Right cardiac atrium (tissue), 5 donors: ENCODE data around the gene GLIS2. TPM values are rescaled to one million over a fixed set of nuclear protein-coding genes. Genes with fewer than 3 reads are reported as not detected.
A peak's percentile ranks its signal among the peaks of the same experiment; 100 is the strongest.
"Not testable (repeated sequence)": the region's sequence is repeated elsewhere in the genome, so short reads cannot be mapped to it uniquely, and the experiment has no call there.

ENCODE experiments used
- ATAC-seq, 2 donors: fragments of 200-7000 bp; cut with Tn5 transposase; one replicate each; pipeline versions ENCODE4 v1.8.0 to v1.9.1; 2020; ENCODE audit warnings: moderate library complexity in 2 of 2, mild to moderate bottlenecking in 1 of 2
- DNase-seq, 3 donors: peaks; one replicate each; pipeline ENCODE4 v3.0.0-alpha.2; 2020
- H3K27ac ChIP-seq: one replicate; pipeline ENCODE4 v1.5.1; 2013; ENCODE audit warnings: mild to moderate bottlenecking, low read length, control low read depth, moderate library complexity
- H3K27me3 ChIP-seq: one replicate; pipeline ENCODE4 v1.6.1; 2013; ENCODE audit not compliant: control insufficient read depth, insufficient read depth
- H3K4me1 ChIP-seq: one replicate; pipeline ENCODE4 v1.6.1; 2013; ENCODE audit warnings: low read length; ENCODE audit not compliant: control insufficient read depth, insufficient read depth
- H3K4me3 ChIP-seq: one replicate; pipeline ENCODE4 v1.5.1; 2013; ENCODE audit warnings: low read length, control low read depth
- H3K9me3 ChIP-seq: one replicate; pipeline ENCODE4 v1.6.1; 2013; ENCODE audit warnings: low read length; ENCODE audit not compliant: control insufficient read depth
- WGBS: extraction: QIAGEN DNeasy Blood & Tissue Kit; methylation state at CpG from one replicate; pipeline ENCODE4 v1.1.7; 2013; 5-methylcytosine and 5-hydroxymethylcytosine counted together
- intact Hi-C, 4 donors: fragments of 100-400 bp; cut with DNase I; formaldehyde crosslinking; loops; one replicate each; pipeline versions ENCODE4 v1.11.0 to v1.14.0; 2022 to 2023
- polyA plus RNA-seq: library from polyadenylated mRNA; stranded (reverse); fragments of 200-250 nt; gene quantifications from one replicate; pipeline ENCODE4 v1.2.3, GENCODE V29; 2013
- total RNA-seq, 4 donors: library from RNA; stranded (reverse); fragmentation: NEBNext Ultra II Directional; extraction: Animal tissue kit (Norgen Biotek cat#: 25700); gene quantifications; one replicate each; pipeline ENCODE4 v1.2.1, GENCODE V29; 2021
- donor health status: healthy with polysubstance abuse.
- donor health status: DM: no; HTN: yes; CAD: no.
- donor health status: DM: no; HTN: no; CAD: no.
- donor health status: DM: no; HTN: yes; CAD: no; lungs with severe emphysema.
- donor health status: DM: yes; HTN: yes; CAD: no.

The GLIS2 gene
- total and polyA plus RNA-seq, 5 donors: 15.2 to 34.6 (median 31.6) TPM

GRCh38 chr16:4337540-4338088 is 21.7 kb downstream of the GLIS2 start:
- no peaks in the 10 kb centered on the region for H3K9me3 ChIP-seq
- H3K27ac ChIP-seq: no peak overlapping the region
- no peak overlapping the region for H3K4me3 ChIP-seq
- intact Hi-C loops: loop anchor here in 1 of 4 donors (10.0 kb wide), 1 partner anchor 53 kb away; no protein-coding TSS in a partner anchor
- H3K4me1 ChIP-seq: no peaks in the 10 kb centered on the region
- ATAC-seq: peak in 1 of 2 donors; percentile 1
- DNase-seq: peak in 2 of 3 donors; percentile 42 to 52
- no peaks in the 10 kb centered on the region for H3K27me3 ChIP-seq
- WGBS: 77% methylated on average over 12 of the region's 12 CpGs

GRCh38 chr16:4338125-4338582 is 22.3 kb downstream of the GLIS2 start:
- Histone ChIP-seq H3K4me1 (no peaks in the 10 kb centered on the region), H3K9me3 (no peaks in the 10 kb centered on the region), H3K27ac (no peak overlapping the region), H3K4me3 (no peak overlapping the region), H3K27me3 (no peaks in the 10 kb centered on the region)
- peak in 2 of 3 donors; percentile 50 to 58 for DNase-seq
- intact Hi-C loops: loop anchor here in 1 of 4 donors (10.0 kb wide), 1 partner anchor 53 kb away; no protein-coding TSS in a partner anchor
- peak in 1 of 2 donors; percentile 2 for ATAC-seq
- WGBS: 82% methylated on average over 12 of the region's 12 CpGs

GRCh38 chr16:4338712-4339299 is 22.9 kb downstream of the GLIS2 start:
- ATAC-seq (peak in 1 of 2 donors; percentile 5), DNase-seq (peak in 2 of 3 donors; percentile 54 to 58)
- WGBS: 79% methylated on average over 10 of the region's 10 CpGs
- H3K4me1 ChIP-seq: no peaks in the 10 kb centered on the region
- H3K27me3 ChIP-seq: no peaks in the 10 kb centered on the region
- intact Hi-C loops: loop anchor here in 1 of 4 donors (10.0 kb wide), 1 partner anchor 54 kb away; no protein-coding TSS in a partner anchor
- no peak overlapping the region for H3K27ac ChIP-seq
- H3K9me3 ChIP-seq: no peaks in the 10 kb centered on the region
- no peak overlapping the region for H3K4me3 ChIP-seq

GRCh38 chr16:4339455-4339854 is 23.6 kb downstream of the GLIS2 start:
- H3K27ac ChIP-seq: no peak overlapping the region
- no peak for DNase-seq

GRCh38 chr16:4339909-4340308 is 24.0 kb downstream of the GLIS2 start:
- H3K4me3 ChIP-seq: no peak overlapping the region
- ATAC-seq: peak; percentile 47 to 53
- peak; percentile 74 to 88 (median 83) for DNase-seq
- H3K9me3 ChIP-seq: no peaks in the 10 kb centered on the region
- no peaks in the 10 kb centered on the region for H3K4me1 ChIP-seq
- intact Hi-C loops: loop anchor here in 1 of 4 donors (10.0 kb wide), 1 partner anchor 55 kb away; no protein-coding TSS in a partner anchor
- WGBS: 37% methylated on average over 14 of the region's 14 CpGs
- H3K27me3 ChIP-seq: no peaks in the 10 kb centered on the region
- no peak overlapping the region for H3K27ac ChIP-seq

More at GRCh38 chr16:4339455-4339854, 23.6 kb downstream of the GLIS2 start:
- intact Hi-C loops: loop anchor here in 1 of 4 donors (10.0 kb wide), 1 partner anchor 55 kb away; no protein-coding TSS in a partner anchor
- Histone ChIP-seq H3K9me3 (no peaks in the 10 kb centered on the region), H3K4me3 (no peak overlapping the region), H3K4me1 (no peaks in the 10 kb centered on the region), H3K27me3 (no peaks in the 10 kb centered on the region)
- ATAC-seq: no peak
- 73% methylated on average over 10 of the region's 10 CpGs for WGBS

GRCh38 chr16:4340443-4340842 is 24.6 kb downstream of the GLIS2 start:
- DNase-seq (peak in 1 of 3 donors; percentile 55), ATAC-seq (no peak)
- H3K27me3 ChIP-seq: no peaks in the 10 kb centered on the region
- whole genome bisulfite sequencing: 79% methylated on average over 6 of the region's 6 CpGs
- intact Hi-C loops: no loop called here
- no peak overlapping the region for H3K4me3 ChIP-seq
- no peaks in the 10 kb centered on the region for H3K9me3 ChIP-seq
- H3K27ac ChIP-seq: no peak overlapping the region
- H3K4me1 ChIP-seq: no peaks in the 10 kb centered on the region

GRCh38 chr16:4341250-4341649 is 25.4 kb downstream of the GLIS2 start:
- DNase-seq (no peak), ATAC-seq (no peak)
- no peaks in the 10 kb centered on the region for H3K27me3 ChIP-seq
- WGBS: 92% methylated on average over 13 of the region's 13 CpGs
- no peak overlapping the region for H3K27ac ChIP-seq
- no peaks in the 10 kb centered on the region for H3K9me3 ChIP-seq
- H3K4me1 ChIP-seq: no peaks in the 10 kb centered on the region
- intact Hi-C loops: no loop called here
- no peak overlapping the region for H3K4me3 ChIP-seq

GRCh38 chr16:4342866-4343744 is 27.2 kb downstream of the GLIS2 start:
- H3K27me3 ChIP-seq: no peaks in the 10 kb centered on the region
- peaks cover 4% of the 10 kb centered on the region for H3K4me1 ChIP-seq
- no peak for ATAC-seq
- no peaks in the 10 kb centered on the region for H3K9me3 ChIP-seq
- no peak overlapping the region for H3K27ac ChIP-seq
- H3K4me3 ChIP-seq: no peak overlapping the region
- DNase-seq: no peak
- WGBS: 88% methylated on average over 21 of the region's 21 CpGs
- intact Hi-C loops: no loop called here

GRCh38 chr16:4344300-4344982 is 28.6 kb downstream of the GLIS2 start:
- intact Hi-C loops, H3K4me3 ChIP-seq, H3K4me1 ChIP-seq, H3K27ac ChIP-seq, ATAC-seq, DNase-seq, H3K9me3 ChIP-seq, H3K27me3 ChIP-seq: not testable (repeated sequence)
- WGBS: 57% methylated on average over 10 of the region's 10 CpGs

- no peak for DNase-seq
- peaks cover 4% of the 10 kb centered on the region for H3K4me1 ChIP-seq
- no peak overlapping the region for H3K27ac ChIP-seq
- intact Hi-C loops: no loop called here
- ATAC-seq: no peak
- H3K9me3 ChIP-seq: no peaks in the 10 kb centered on the region
- WGBS: 74% methylated on average over 26 of the region's 26 CpGs
- no peak overlapping the region for H3K4me3 ChIP-seq
- H3K27me3 ChIP-seq: no peaks in the 10 kb centered on the region
Observed at GRCh38 chr16:4344983-4345835, 29.3 kb downstream of the GLIS2 start.
